CD4-positive, alpha-beta T cell (primary cell): ENCODE measurements around the gene ADCY4. TPM values are rescaled to one million over a fixed set of nuclear protein-coding genes. Genes with fewer than 3 reads are reported as not detected.

Experiments
- ATAC-seq: fragments of 200-7000 bp; cut with Tn5 transposase; one replicate; pipeline ENCODE4 v1.10.0; 2022; ENCODE audit warnings: mild to moderate bottlenecking; ENCODE audit not compliant: poor library complexity
- CTCF ChIA-PET: fragments of 350-600 bp; sonication (Branson Sonifier 250); formaldehyde crosslinking; loops from one replicate; lab custom pipeline; 2021; ENCODE audit warnings: antibody characterized with exemption, inconsistent platforms; lab: Charles Lee
- POLR2A ChIA-PET: fragments of 350-600 bp; sonication (Branson Sonifier 250); formaldehyde crosslinking; loops from one replicate; lab custom pipeline; 2021; ENCODE audit warnings: antibody characterized with exemption, inconsistent platforms; lab: Charles Lee
- DNase-seq, 14 experiments: peaks; one replicate each; pipeline ENCODE4 v3.0.0-alpha.2; 2013 to 2020; ENCODE audit warnings: mixed read lengths in 2 of 14
- H3K27ac ChIP-seq, 2 donors: one replicate each; pipeline versions ENCODE4 v1.5.1 to v1.7.0; 2013; ENCODE audit warnings: low read length in 2 of 2, low read depth in 1 of 2, mild to moderate bottlenecking in 1 of 2
- H3K27me3 ChIP-seq, 2 experiments: 1 replicate in 1 of 2; 2 replicates in 1 of 2; pipeline versions ENCODE4 v1.6.1 to v1.7.0; 2013; ENCODE audit warnings: low read length in 2 of 2, control low read depth in 1 of 2, mild to moderate bottlenecking in 1 of 2, moderate library complexity in 1 of 2; ENCODE audit not compliant: insufficient read depth in 2 of 2, control insufficient read depth in 1 of 2
- H3K36me3 ChIP-seq: one replicate; pipeline ENCODE4 v1.6.1; 2013; ENCODE audit warnings: low read length, control low read depth; ENCODE audit not compliant: insufficient read depth
- H3K4me1 ChIP-seq: one replicate; pipeline ENCODE4 v1.6.1; 2013; ENCODE audit warnings: low read length, control low read depth; ENCODE audit not compliant: insufficient read depth
- H3K4me3 ChIP-seq: one replicate; pipeline ENCODE4 v1.5.1; 2013; ENCODE audit warnings: mild to moderate bottlenecking, low read length, moderate library complexity
- H3K9me3 ChIP-seq, 2 experiments: 1 replicate in 1 of 2; 2 replicates in 1 of 2; pipeline versions ENCODE4 v1.6.1 to v1.7.0; 2013; ENCODE audit warnings: low read length in 2 of 2, mild to moderate bottlenecking in 2 of 2, control low read depth in 1 of 2, moderate library complexity in 1 of 2; ENCODE audit not compliant: control insufficient read depth in 1 of 2, insufficient read depth in 1 of 2
- H3K27ac Mint-ChIP-seq: one replicate; pipeline ENCODE4 v1.8.0; 2020; ENCODE audit warnings: mixed read lengths
- H3K27me3 Mint-ChIP-seq: one replicate; pipeline ENCODE4 v1.8.0; 2021; ENCODE audit warnings: mixed read lengths
- H3K36me3 Mint-ChIP-seq: one replicate; pipeline ENCODE4 v1.8.0; 2021; ENCODE audit warnings: low read depth, mixed read lengths
- H3K4me1 Mint-ChIP-seq: one replicate; pipeline ENCODE4 v1.8.0; 2021; ENCODE audit warnings: low read depth, mixed read lengths
- H3K4me3 Mint-ChIP-seq: one replicate; pipeline ENCODE4 v1.8.0; 2020; ENCODE audit warnings: mild to moderate bottlenecking, mixed read lengths
- H3K9me3 Mint-ChIP-seq: one replicate; pipeline ENCODE4 v1.8.0; 2020; ENCODE audit warnings: mixed read lengths
- CTCF ChIP-seq: fragments of 200-600 bp; IDR thresholded peaks from one replicate; pipeline ENCODE4 v1.8.0; 2022; ENCODE audit warnings: antibody characterized with exemption, mild to moderate bottlenecking
- intact Hi-C, 2 experiments: fragments of 100-400 bp; cut with DNase I in 1 of 2; cut with micrococcal nuclease in 1 of 2; formaldehyde crosslinking; loops; one replicate each; pipeline versions ENCODE4 v1.15.1 to v1.9.0; 2023 to 2025; cut with DNase I, micrococcal nuclease
- total RNA-seq, 174 experiments: library from RNA in 2 of 174; stranded (reverse) in 2 of 174; gene quantifications; one replicate each; pipeline ENCODE4 v1.2.3 and lab custom pipeline; 2021 to 2026

The ADCY4 gene
- total RNA-seq, 2 experiments from 2014 or later = 4.7 to 5.9 TPM

- no peak overlapping the region for H3K27ac ChIP-seq
- H3K4me1 Mint-ChIP-seq = peaks cover 62% of the 10 kb centered on the region
- H3K27me3 Mint-ChIP-seq = peaks cover 44% of the 10 kb centered on the region
- H3K36me3 Mint-ChIP-seq = peaks cover 12% of the 10 kb centered on the region
- no peak for TF ChIP-seq CTCF
- no peak overlapping the region for H3K4me3 Mint-ChIP-seq
- no peak overlapping the region for H3K27ac Mint-ChIP-seq
- ChIA-PET POLR2A (interaction anchor here (1.0 to 3.9 kb wide), 3 partner anchors 19 to 101 kb away, joined by 5 to 30 read pairs (median 9); partner anchors contain the start of genes CIDEB and LTB4R), CTCF (interaction anchor here (1.3 to 4.8 kb wide), 6 partner anchors 20 to 112 kb away, joined by 3 to 89 read pairs (median 18); partner anchors contain the start of genes CBLN3, CIDEB, DHRS1 and KHNYN)
- no peak for DNase-seq
- peaks cover 26 to 27% of the 10 kb centered on the region in 2 experiments for H3K27me3 ChIP-seq
- H3K9me3 ChIP-seq = no peaks in the 10 kb centered on the region
- ATAC-seq = no peak
- peaks cover 83% of the 10 kb centered on the region for H3K4me1 ChIP-seq
- H3K4me3 ChIP-seq = no peak overlapping the region
- intact Hi-C loops = loop anchor here in 1 of 2 experiments (2.0 to 10.0 kb wide), 2 partner anchors 20 to 344 kb away; partner anchors contain the start of genes LTB4R and LTB4R2
- no peaks in the 10 kb centered on the region for H3K36me3 ChIP-seq
- no peaks in the 10 kb centered on the region for H3K9me3 Mint-ChIP-seq
These were observed 3.7 kb downstream of the ADCY4 start for GRCh38 chr14:24330973-24331674.

- H3K4me1 ChIP-seq = peaks cover 70% of the 10 kb centered on the region
- ATAC-seq (peak; percentile 15), DNase-seq (peak in 11 of 14 experiments; percentile 30 to 87 (median 43))
- POLR2A ChIA-PET = interaction anchor here (1.3 kb wide), 1 partner anchor 102 kb away, joined by 4 read pairs; no protein-coding TSS in a partner anchor
- no peak overlapping the region for H3K4me3 ChIP-seq
- H3K36me3 ChIP-seq = no peaks in the 10 kb centered on the region
- Mint-ChIP-seq H3K9me3 (no peaks in the 10 kb centered on the region), H3K27me3 (peaks cover 38% of the 10 kb centered on the region), H3K4me3 (peak overlapping the region; percentile 1), H3K36me3 (no peaks in the 10 kb centered on the region), H3K4me1 (peaks cover 54% of the 10 kb centered on the region), H3K27ac (peak overlapping the region; percentile 2)
- CTCF ChIA-PET = interaction anchor here (0.9 to 4.8 kb wide), 7 partner anchors 18 to 107 kb away, joined by 3 to 36 read pairs (median 8); partner anchors contain the start of genes CIDEB, DHRS1, LTB4R and LTB4R2
- no peak for TF ChIP-seq CTCF
- peaks cover 17 to 19% of the 10 kb centered on the region in 2 experiments for H3K27me3 ChIP-seq
- intact Hi-C loops = loop anchor here in 1 of 2 experiments (2.0 to 10.0 kb wide), 2 partner anchors 19 to 345 kb away; partner anchors contain the start of genes LTB4R and LTB4R2
- H3K27ac ChIP-seq = no peak overlapping the region
- H3K9me3 ChIP-seq = no peaks in the 10 kb centered on the region
These were observed 5.1 kb downstream of the ADCY4 start for GRCh38 chr14:24329736-24330135.

DNA sequence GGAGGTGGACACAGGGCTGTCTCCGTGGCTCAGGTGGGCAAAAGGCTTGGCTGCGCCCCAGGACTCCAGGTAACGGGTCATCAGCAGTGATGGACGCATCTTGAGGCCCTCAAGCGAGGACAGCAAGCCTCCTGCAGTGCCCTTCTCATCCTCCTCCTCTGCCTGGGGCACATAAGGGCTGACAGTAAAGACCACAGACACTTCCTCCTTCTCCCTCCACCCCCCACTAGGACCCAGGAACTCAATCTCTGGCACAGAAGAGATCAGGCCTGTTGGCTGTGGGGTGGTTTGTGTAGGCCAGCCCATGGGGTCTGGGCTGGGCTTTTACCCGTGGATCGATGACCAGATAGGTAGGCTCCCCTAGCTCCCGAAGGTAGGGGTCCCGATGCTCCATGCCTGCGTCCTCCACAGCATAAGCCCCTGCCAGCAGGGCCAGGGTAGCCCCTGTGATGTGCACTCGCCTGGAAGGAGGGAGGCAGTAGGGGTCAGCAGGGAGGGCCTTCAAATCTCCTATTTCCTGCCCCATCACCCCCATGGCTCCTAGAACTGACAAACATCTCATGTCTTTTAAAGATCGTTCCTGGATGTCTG lies 5.7 kb downstream of the ADCY4 start:
- H3K27me3 Mint-ChIP-seq = peaks cover 32% of the 10 kb centered on the region
- intact Hi-C loops = no loop called here
- H3K9me3 Mint-ChIP-seq = no peaks in the 10 kb centered on the region
- POLR2A ChIA-PET = interaction anchor here (1.3 kb wide), 1 partner anchor 102 kb away, joined by 4 read pairs; no protein-coding TSS in a partner anchor
- no peak for TF ChIP-seq CTCF
- no peaks in the 10 kb centered on the region for H3K36me3 Mint-ChIP-seq
- peaks cover 48% of the 10 kb centered on the region for H3K4me1 Mint-ChIP-seq
- peaks cover 65% of the 10 kb centered on the region for H3K4me1 ChIP-seq
- no peak overlapping the region for H3K27ac ChIP-seq
- H3K4me3 Mint-ChIP-seq = no peak overlapping the region
- CTCF ChIA-PET = interaction anchor here (0.9 to 4.8 kb wide), 5 partner anchors 17 to 108 kb away, joined by 3 to 36 read pairs (median 5); partner anchors contain the start of genes CIDEB, LTB4R, LTB4R2 and RABGGTA
- peak overlapping the region; percentile 2 for H3K27ac Mint-ChIP-seq
- no peak overlapping the region for H3K4me3 ChIP-seq
- H3K9me3 ChIP-seq = no peaks in the 10 kb centered on the region
- H3K36me3 ChIP-seq = no peaks in the 10 kb centered on the region
- peaks cover 11 to 13% of the 10 kb centered on the region in 2 experiments for H3K27me3 ChIP-seq
- no peak for DNase-seq
- no peak for ATAC-seq
